HL-60/S4 treated with phorbol 12-myristate 13-acetate at 8.2 ng/mL for 4 days and 3 days (cell line): ENCODE results near the gene NR3C2.

Experiments
- in situ Hi-C: fragments of 300-500 bp; cut with MboI; formaldehyde crosslinking; loops from 2 replicates; pipeline ENCODE4 v1.15.0; 2022; ENCODE audit warnings: low sequenced_read_pairs

Gene NR3C2

GRCh38 chr4:148266240-148266639 lies 176.0 kb downstream of the NR3C2 start:
- in situ Hi-C loops: no loop called here

GRCh38 chr4:148265627-148266026 lies 176.6 kb downstream of the NR3C2 start:
- in situ Hi-C loops: no loop called here

- in situ Hi-C loops: no loop called here
These were observed 178.4 kb downstream of the NR3C2 start for GRCh38 chr4:148263802-148264201.

GRCh38 chr4:148263127-148263526 lies 179.1 kb downstream of the NR3C2 start:
- in situ Hi-C loops: no loop called here

- in situ Hi-C loops: no loop called here
These were observed 180.4 kb downstream of the NR3C2 start for GRCh38 chr4:148261848-148262247.

GRCh38 chr4:148259841-148260240 lies 182.4 kb downstream of the NR3C2 start:
- in situ Hi-C loops: no loop called here

GRCh38 chr4:148258535-148258934 lies 183.7 kb downstream of the NR3C2 start:
- in situ Hi-C loops: no loop called here

- in situ Hi-C loops: no loop called here
These were observed 186.9 kb downstream of the NR3C2 start for GRCh38 chr4:148255344-148255720.

GRCh38 chr4:148254621-148255343 lies 187.4 kb downstream of the NR3C2 start:
- in situ Hi-C loops: no loop called here

- in situ Hi-C loops: no loop called here
These were observed 188.4 kb downstream of the NR3C2 start for GRCh38 chr4:148253768-148254167.

GRCh38 chr4:148248824-148249223 lies 193.4 kb downstream of the NR3C2 start:
- in situ Hi-C loops: no loop called here

GRCh38 chr4:148245015-148245414 lies 197.2 kb downstream of the NR3C2 start:
- in situ Hi-C loops: no loop called here

GRCh38 chr4:148243837-148244236 lies 198.4 kb downstream of the NR3C2 start:
- in situ Hi-C loops: no loop called here

- in situ Hi-C loops: no loop called here
These were observed 202.0 kb downstream of the NR3C2 start for GRCh38 chr4:148240241-148240640.

GRCh38 chr4:148239494-148239985 lies 202.7 kb downstream of the NR3C2 start:
- in situ Hi-C loops: no loop called here

GRCh38 chr4:148238811-148239493 lies 203.3 kb downstream of the NR3C2 start:
- in situ Hi-C loops: no loop called here

GRCh38 chr4:148238086-148238485 lies 204.1 kb downstream of the NR3C2 start:
- in situ Hi-C loops: no loop called here

- in situ Hi-C loops: no loop called here
These were observed 206.4 kb downstream of the NR3C2 start for GRCh38 chr4:148235809-148236208.

GRCh38 chr4:148229798-148230197 lies 212.4 kb downstream of the NR3C2 start:
- in situ Hi-C loops: no loop called here

GRCh38 chr4:148229028-148229427 lies 213.2 kb downstream of the NR3C2 start:
- in situ Hi-C loops: no loop called here

- in situ Hi-C loops: no loop called here
These were observed 215.1 kb downstream of the NR3C2 start for GRCh38 chr4:148227147-148227546.

- in situ Hi-C loops: no loop called here
These were observed 215.9 kb downstream of the NR3C2 start for GRCh38 chr4:148226341-148226740.
